HEK293 (cell line): ENCODE data around the gene ZNF521.

Experiments used
- BCL11A ChIP-seq: fragments of 450-650 bp; formaldehyde crosslinking; IDR thresholded peaks from 2 replicates; pipeline ENCODE4 v1.5.1; 2016; ENCODE audit warnings: low read depth, missing biosample characterization, missing genetic modification characterization
- CTCF ChIP-seq: fragments of 450-650 bp; formaldehyde crosslinking; IDR thresholded peaks from 2 replicates; pipeline ENCODE4 v1.5.1; 2016; ENCODE audit warnings: missing biosample characterization, missing genetic modification characterization
- PATZ1 ChIP-seq: fragments of 450-650 bp; formaldehyde crosslinking; IDR thresholded peaks from 2 replicates; pipeline ENCODE4 v1.5.1; 2016; ENCODE audit warnings: missing biosample characterization, missing genetic modification characterization
- PRDM10 ChIP-seq: fragments of 450-650 bp; formaldehyde crosslinking; IDR thresholded peaks from 2 replicates; pipeline ENCODE4 v1.5.1; 2016; ENCODE audit warnings: missing biosample characterization, missing genetic modification characterization
- PRDM6 ChIP-seq: fragments of 450-650 bp; formaldehyde crosslinking; IDR thresholded peaks from 2 replicates; pipeline ENCODE4 v1.5.1; 2017; ENCODE audit warnings: missing biosample characterization, missing genetic modification characterization
- ZBTB21 ChIP-seq: fragments of 450-650 bp; formaldehyde crosslinking; IDR thresholded peaks from 2 replicates; pipeline ENCODE4 v1.5.1; 2017; ENCODE audit warnings: missing biosample characterization, missing genetic modification characterization
- ZNF473 ChIP-seq: fragments of 450-650 bp; formaldehyde crosslinking; IDR thresholded peaks from 2 replicates; pipeline ENCODE4 v1.5.1; 2017; ENCODE audit warnings: missing biosample characterization, missing genetic modification characterization
- ZNF664 ChIP-seq: fragments of 450-650 bp; formaldehyde crosslinking; IDR thresholded peaks from 2 replicates; pipeline ENCODE4 v1.5.1; 2016; ENCODE audit warnings: missing biosample characterization, missing genetic modification characterization
- ZXDB ChIP-seq: fragments of 450-650 bp; formaldehyde crosslinking; IDR thresholded peaks from 2 replicates; pipeline ENCODE4 v1.5.1; 2016; ENCODE audit warnings: missing biosample characterization, missing genetic modification characterization

GRCh38 chr18:25044694-25045093, 307.3 kb downstream of the ZNF521 start:
- TF ChIP-seq ZNF664 (tag by site-specific recombination) = no peak
- TF ChIP-seq ZXDB (tag by site-specific recombination) = no peak
- TF ChIP-seq ZNF473 (tag by site-specific recombination) = no peak
- TF ChIP-seq CTCF (tag by site-specific recombination) = no peak
- no peak for TF ChIP-seq PATZ1 (tag by site-specific recombination)
- TF ChIP-seq ZBTB21 (tag by site-specific recombination) = no peak
- TF ChIP-seq BCL11A (tag by site-specific recombination) = no peak
- TF ChIP-seq PRDM10 (tag by site-specific recombination) = no peak
- TF ChIP-seq PRDM6 (tag by site-specific recombination) = no peak
